ENCODE measurements around the gene FAM20C.

FAM20C gene

DNA sequence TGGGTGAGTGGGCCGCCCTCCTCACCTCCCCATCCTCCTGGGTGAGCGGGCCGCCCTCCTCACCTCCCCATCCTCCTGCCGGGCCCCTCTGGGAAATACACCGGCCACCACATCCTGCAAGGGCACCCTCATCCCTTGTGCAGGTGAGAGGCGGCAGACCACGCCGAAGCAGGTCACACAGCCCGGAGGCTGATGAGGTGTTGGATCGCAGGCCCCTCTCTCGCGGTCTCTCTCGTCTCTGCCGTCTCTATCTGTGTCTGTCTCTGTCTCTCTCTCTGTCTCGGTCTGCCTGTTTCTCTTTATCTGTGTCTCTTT is 66.8 kb downstream of the FAM20C start:
- H2AK5ac ChIP-seq (ENCODE audit: low read length): no peak overlapping the region
- H3K27ac ChIP-seq (ENCODE audit: low read depth, low read length): no peak overlapping the region
- H3K27me3 ChIP-seq (ENCODE audit: insufficient read depth, low read length, poor library complexity): no peaks in the 10 kb centered on the region
- no peak overlapping the region for H4K8ac ChIP-seq (ENCODE audit: low read depth, low read length)
- H3K79me1 ChIP-seq (ENCODE audit: low read length): no peaks in the 10 kb centered on the region
- H3K4me1 ChIP-seq (ENCODE audit: control insufficient read depth, low read depth, low read length): no peaks in the 10 kb centered on the region
- H2BK120ac ChIP-seq (ENCODE audit: low read depth, low read length): no peak overlapping the region
- no peak overlapping the region for H3K4me2 ChIP-seq (ENCODE audit: low read length)
- DNase-seq: no peak
- no peak overlapping the region for H3K56ac ChIP-seq (ENCODE audit: low read length)
- H4K5ac ChIP-seq (ENCODE audit: low read length): no peak overlapping the region
- peaks cover 5% of the 10 kb centered on the region for H3K36me3 ChIP-seq (ENCODE audit: control insufficient read depth, insufficient read depth, low read length)
- H3K79me2 ChIP-seq (ENCODE audit: control insufficient read depth, insufficient read depth, low read length): no peaks in the 10 kb centered on the region
- H3K9ac ChIP-seq (ENCODE audit: low read length): no peak overlapping the region
- H3K18ac ChIP-seq (ENCODE audit: low read length): no peak overlapping the region
- H3K4me3 ChIP-seq (ENCODE audit: low read length): no peak overlapping the region
- H2BK15ac ChIP-seq (replicated peaks; ENCODE audit: low read depth): no peak overlapping the region
- WGBS (ENCODE audit: extremely low coverage, insufficient coverage, low lambda C conversion rate): no CpG with 5 or more reads among the region's 15 CpGs
- no peak overlapping the region for H3K23ac ChIP-seq (ENCODE audit: low read length)
- no peak overlapping the region for H3K4ac ChIP-seq (ENCODE audit: low read depth, low read length)
- no peak overlapping the region for H2BK5ac ChIP-seq (ENCODE audit: low read length)

DNA sequence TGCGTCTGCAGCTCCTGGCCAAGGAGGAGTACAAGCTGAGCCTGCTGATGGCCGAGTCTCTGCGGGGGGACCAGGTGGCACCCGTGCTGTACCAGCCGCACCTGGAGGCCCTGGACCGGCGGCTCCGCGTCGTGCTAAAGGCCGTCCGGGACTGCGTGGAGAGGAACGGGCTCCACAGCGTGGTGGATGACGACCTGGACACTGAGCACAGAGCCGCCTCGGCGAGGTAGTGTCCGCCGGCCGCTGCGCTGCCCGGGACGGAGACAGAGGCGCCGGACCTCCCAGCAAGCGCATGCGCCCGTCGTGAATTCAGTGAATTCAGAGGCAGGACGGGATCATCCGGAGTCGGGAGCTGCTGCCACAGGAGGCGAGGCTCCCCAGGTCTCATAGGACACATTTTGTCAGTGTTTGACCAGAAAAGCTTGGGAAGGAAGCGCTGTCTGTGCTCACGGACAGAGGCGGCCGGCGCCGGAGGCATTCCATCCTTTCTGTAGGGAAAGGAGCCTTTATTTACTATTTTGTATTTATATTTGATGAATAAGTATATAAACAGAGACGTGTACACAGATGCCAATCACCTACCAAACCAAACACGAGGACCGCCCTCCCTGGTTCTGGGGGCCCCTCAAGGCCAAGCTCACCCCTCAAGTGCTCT is 67.5 kb downstream of the FAM20C start:
- Histone ChIP-seq H2AK5ac (ENCODE audit: low read length) (no peak overlapping the region), H3K4me3 (ENCODE audit: low read length) (no peak overlapping the region), H3K79me2 (ENCODE audit: control insufficient read depth, insufficient read depth, low read length) (no peaks in the 10 kb centered on the region), H3K56ac (ENCODE audit: low read length) (no peak overlapping the region), H3K4me1 (ENCODE audit: control insufficient read depth, low read depth, low read length) (no peaks in the 10 kb centered on the region), H3K27ac (ENCODE audit: low read depth, low read length) (no peak overlapping the region), H4K5ac (ENCODE audit: low read length) (no peak overlapping the region), H3K23ac (ENCODE audit: low read length) (no peak overlapping the region), H2BK120ac (ENCODE audit: low read depth, low read length) (no peak overlapping the region), H3K4me2 (ENCODE audit: low read length) (no peak overlapping the region), H3K9ac (ENCODE audit: low read length) (no peak overlapping the region), H3K4ac (ENCODE audit: low read depth, low read length) (no peak overlapping the region), H3K18ac (ENCODE audit: low read length) (no peak overlapping the region), H2BK15ac (replicated peaks; ENCODE audit: low read depth) (no peak overlapping the region), H2BK5ac (ENCODE audit: low read length) (no peak overlapping the region), H3K27me3 (ENCODE audit: insufficient read depth, low read length, poor library complexity) (no peaks in the 10 kb centered on the region), H3K79me1 (ENCODE audit: low read length) (no peaks in the 10 kb centered on the region), H4K8ac (ENCODE audit: low read depth, low read length) (no peak overlapping the region), H3K36me3 (ENCODE audit: control insufficient read depth, insufficient read depth, low read length) (peaks cover 5% of the 10 kb centered on the region)
- DNase-seq: no peak
- WGBS (ENCODE audit: extremely low coverage, insufficient coverage, low lambda C conversion rate): no CpG with 5 or more reads among the region's 44 CpGs

DNA sequence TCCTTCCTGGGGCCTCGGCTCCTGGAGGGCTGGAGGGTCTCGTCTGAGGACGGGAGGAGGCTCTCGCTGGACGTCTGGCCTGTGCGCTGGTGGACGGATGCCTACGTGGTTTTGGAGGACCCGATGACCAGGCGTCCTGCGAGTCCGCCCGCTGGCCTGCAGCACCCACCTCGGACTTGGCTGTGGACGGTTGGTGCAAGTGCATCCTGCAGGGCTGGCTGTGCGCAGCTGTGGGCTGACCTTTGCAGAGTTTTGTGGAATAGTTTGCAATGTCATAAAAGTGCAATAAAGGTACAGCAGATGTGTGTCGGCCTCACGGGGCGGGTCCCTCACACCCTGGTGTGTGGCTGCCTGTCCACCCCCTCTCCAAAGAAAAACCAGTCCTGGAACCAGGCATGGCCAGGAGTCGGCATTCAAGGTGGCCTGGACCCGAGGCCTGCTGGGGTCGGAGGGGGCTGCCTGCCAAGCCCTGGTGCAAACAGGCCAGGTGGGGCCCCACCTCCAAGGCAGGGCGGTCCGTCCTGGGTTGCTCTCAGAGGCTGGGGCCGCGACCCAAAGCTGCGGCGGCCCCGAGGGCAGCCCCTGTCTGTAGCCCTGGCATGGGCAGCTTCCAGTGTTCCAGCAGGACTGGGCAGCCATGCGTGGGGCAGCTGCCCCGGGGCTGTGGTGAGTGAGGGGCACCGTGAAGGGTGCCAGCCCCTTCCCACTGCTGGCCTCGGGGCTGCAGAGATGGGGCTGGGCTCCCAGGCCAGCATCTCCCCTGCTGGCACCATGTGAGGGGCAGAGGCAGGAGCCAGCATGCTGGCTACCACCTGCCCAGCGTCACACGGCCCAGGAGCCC is 68.3 kb downstream of the FAM20C start:
- no CpG with 5 or more reads among the region's 35 CpGs for WGBS (ENCODE audit: extremely low coverage, insufficient coverage, low lambda C conversion rate)

DNA sequence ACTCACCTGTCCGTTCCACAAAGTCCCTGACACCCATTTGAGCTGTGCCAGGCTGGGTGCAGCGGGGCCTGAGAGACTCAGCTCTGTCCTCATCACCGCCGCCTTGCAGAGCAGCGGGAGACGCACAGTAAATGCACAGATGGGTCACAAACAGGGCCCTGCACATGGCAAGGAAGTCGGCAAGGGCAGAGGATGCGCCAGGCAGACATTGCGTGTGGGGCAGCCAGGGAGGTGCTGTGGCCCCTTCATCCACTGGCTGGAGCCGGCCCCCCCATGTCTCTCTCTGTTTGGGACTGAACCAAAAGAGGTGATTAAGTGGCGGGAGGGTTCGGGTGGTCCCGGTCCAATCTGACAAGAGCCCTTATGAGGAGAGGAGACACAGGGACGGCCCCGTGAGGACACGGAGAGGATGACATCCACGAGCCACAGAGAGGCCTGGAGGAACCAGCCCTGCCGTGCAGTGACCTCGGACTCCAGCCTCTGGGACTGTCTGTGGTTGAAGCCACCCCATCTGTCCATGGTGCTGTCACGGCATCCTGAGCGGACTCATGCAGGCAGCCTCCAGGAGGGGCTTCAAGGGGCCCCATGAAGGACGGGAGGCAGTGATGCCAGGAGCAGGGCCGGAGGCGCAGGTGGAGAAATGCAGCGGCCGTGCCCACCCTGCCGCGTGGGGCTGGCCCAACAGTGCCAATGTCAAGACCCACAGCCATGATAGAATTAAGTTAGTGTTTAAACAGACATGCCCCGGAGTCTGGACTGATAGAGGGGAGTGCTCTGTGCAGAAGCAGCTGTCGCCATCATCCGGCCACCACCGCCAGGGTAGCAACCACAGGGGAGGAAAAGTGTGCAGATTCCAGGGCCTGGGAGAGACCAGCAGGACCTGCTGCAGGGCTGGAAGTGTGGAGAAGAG is 69.2 kb downstream of the FAM20C start:
- no peak overlapping the region for H3K18ac ChIP-seq (ENCODE audit: low read length)
- no peak overlapping the region for H2BK15ac ChIP-seq (replicated peaks; ENCODE audit: low read depth)
- no peak for DNase-seq
- no peak overlapping the region for H3K4me2 ChIP-seq (ENCODE audit: low read length)
- H2BK120ac ChIP-seq (ENCODE audit: low read depth, low read length): no peak overlapping the region
- no peak overlapping the region for H4K8ac ChIP-seq (ENCODE audit: low read depth, low read length)
- no peak overlapping the region for H3K4ac ChIP-seq (ENCODE audit: low read depth, low read length)
- no peaks in the 10 kb centered on the region for H3K79me2 ChIP-seq (ENCODE audit: control insufficient read depth, insufficient read depth, low read length)
- no peak overlapping the region for H3K27ac ChIP-seq (ENCODE audit: low read depth, low read length)
- H2AK5ac ChIP-seq (ENCODE audit: low read length): no peak overlapping the region
- no CpG with 5 or more reads among the region's 32 CpGs for WGBS (ENCODE audit: extremely low coverage, insufficient coverage, low lambda C conversion rate)
- H3K79me1 ChIP-seq (ENCODE audit: low read length): no peaks in the 10 kb centered on the region
- H4K5ac ChIP-seq (ENCODE audit: low read length): no peak overlapping the region
- no peaks in the 10 kb centered on the region for H3K4me1 ChIP-seq (ENCODE audit: control insufficient read depth, low read depth, low read length)
- H3K9ac ChIP-seq (ENCODE audit: low read length): no peak overlapping the region
- no peak overlapping the region for H2BK5ac ChIP-seq (ENCODE audit: low read length)
- no peak overlapping the region for H3K4me3 ChIP-seq (ENCODE audit: low read length)
- no peak overlapping the region for H3K23ac ChIP-seq (ENCODE audit: low read length)
- no peak overlapping the region for H3K56ac ChIP-seq (ENCODE audit: low read length)
- no peaks in the 10 kb centered on the region for H3K27me3 ChIP-seq (ENCODE audit: insufficient read depth, low read length, poor library complexity)
- H3K36me3 ChIP-seq (ENCODE audit: control insufficient read depth, insufficient read depth, low read length): peaks cover 3% of the 10 kb centered on the region

More for the DNA sequence above, 68.3 kb downstream of the FAM20C start:
- H3K27ac ChIP-seq (ENCODE audit: low read depth, low read length): no peak overlapping the region
- H3K18ac ChIP-seq (ENCODE audit: low read length): no peak overlapping the region
- no peaks in the 10 kb centered on the region for H3K79me2 ChIP-seq (ENCODE audit: control insufficient read depth, insufficient read depth, low read length)
- no peaks in the 10 kb centered on the region for H3K4me1 ChIP-seq (ENCODE audit: control insufficient read depth, low read depth, low read length)
- no peak overlapping the region for H3K56ac ChIP-seq (ENCODE audit: low read length)
- H3K23ac ChIP-seq (ENCODE audit: low read length): no peak overlapping the region
- no peak for DNase-seq
- H3K4me3 ChIP-seq (ENCODE audit: low read length): no peak overlapping the region
- H2BK15ac ChIP-seq (replicated peaks; ENCODE audit: low read depth): no peak overlapping the region
- H3K4me2 ChIP-seq (ENCODE audit: low read length): no peak overlapping the region
- H3K9ac ChIP-seq (ENCODE audit: low read length): no peak overlapping the region
- no peak overlapping the region for H4K5ac ChIP-seq (ENCODE audit: low read length)
- no peaks in the 10 kb centered on the region for H3K27me3 ChIP-seq (ENCODE audit: insufficient read depth, low read length, poor library complexity)
- peaks cover 5% of the 10 kb centered on the region for H3K36me3 ChIP-seq (ENCODE audit: control insufficient read depth, insufficient read depth, low read length)
- H2BK5ac ChIP-seq (ENCODE audit: low read length): no peak overlapping the region
- H3K79me1 ChIP-seq (ENCODE audit: low read length): no peaks in the 10 kb centered on the region
- no peak overlapping the region for H2BK120ac ChIP-seq (ENCODE audit: low read depth, low read length)
- no peak overlapping the region for H2AK5ac ChIP-seq (ENCODE audit: low read length)
- H4K8ac ChIP-seq (ENCODE audit: low read depth, low read length): no peak overlapping the region
- no peak overlapping the region for H3K4ac ChIP-seq (ENCODE audit: low read depth, low read length)

DNA sequence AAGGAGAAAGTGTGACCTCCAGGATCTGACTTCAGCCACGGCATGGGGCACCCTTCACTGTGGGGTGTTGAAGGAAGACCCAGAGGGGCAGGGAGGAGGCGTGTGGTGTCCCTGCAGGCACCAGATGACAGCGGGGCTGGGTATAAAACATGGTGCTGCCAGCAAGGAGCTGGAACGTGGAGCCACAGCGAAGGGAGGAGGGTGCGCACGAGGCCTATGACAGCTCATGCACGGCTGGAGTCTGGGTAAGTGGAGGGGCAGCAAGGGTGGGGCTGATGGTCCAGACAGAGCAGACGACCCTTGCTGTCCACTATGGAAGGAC is 69.8 kb downstream of the FAM20C start:
- Histone ChIP-seq H3K4ac (ENCODE audit: low read depth, low read length) (no peak overlapping the region), H2BK5ac (ENCODE audit: low read length) (no peak overlapping the region), H3K4me1 (ENCODE audit: control insufficient read depth, low read depth, low read length) (no peaks in the 10 kb centered on the region), H3K27me3 (ENCODE audit: insufficient read depth, low read length, poor library complexity) (no peaks in the 10 kb centered on the region), H4K5ac (ENCODE audit: low read length) (no peak overlapping the region), H2BK15ac (replicated peaks; ENCODE audit: low read depth) (no peak overlapping the region), H3K36me3 (ENCODE audit: control insufficient read depth, insufficient read depth, low read length) (no peaks in the 10 kb centered on the region), H3K9ac (ENCODE audit: low read length) (no peak overlapping the region), H2AK5ac (ENCODE audit: low read length) (no peak overlapping the region), H3K23ac (ENCODE audit: low read length) (no peak overlapping the region), H3K79me2 (ENCODE audit: control insufficient read depth, insufficient read depth, low read length) (no peaks in the 10 kb centered on the region), H3K18ac (ENCODE audit: low read length) (no peak overlapping the region), H2BK120ac (ENCODE audit: low read depth, low read length) (no peak overlapping the region), H3K27ac (ENCODE audit: low read depth, low read length) (no peak overlapping the region), H3K4me3 (ENCODE audit: low read length) (peak overlapping the region; percentile 33), H3K56ac (ENCODE audit: low read length) (no peak overlapping the region), H3K4me2 (ENCODE audit: low read length) (no peak overlapping the region), H3K79me1 (ENCODE audit: low read length) (no peaks in the 10 kb centered on the region), H4K8ac (ENCODE audit: low read depth, low read length) (no peak overlapping the region)
- WGBS (ENCODE audit: extremely low coverage, insufficient coverage, low lambda C conversion rate): no CpG with 5 or more reads among the region's 9 CpGs
- DNase-seq: no peak

Measured in mesendoderm (in vitro differentiated cells).